ENCODE measurements around the gene RASA3.

RASA3 gene

DNA sequence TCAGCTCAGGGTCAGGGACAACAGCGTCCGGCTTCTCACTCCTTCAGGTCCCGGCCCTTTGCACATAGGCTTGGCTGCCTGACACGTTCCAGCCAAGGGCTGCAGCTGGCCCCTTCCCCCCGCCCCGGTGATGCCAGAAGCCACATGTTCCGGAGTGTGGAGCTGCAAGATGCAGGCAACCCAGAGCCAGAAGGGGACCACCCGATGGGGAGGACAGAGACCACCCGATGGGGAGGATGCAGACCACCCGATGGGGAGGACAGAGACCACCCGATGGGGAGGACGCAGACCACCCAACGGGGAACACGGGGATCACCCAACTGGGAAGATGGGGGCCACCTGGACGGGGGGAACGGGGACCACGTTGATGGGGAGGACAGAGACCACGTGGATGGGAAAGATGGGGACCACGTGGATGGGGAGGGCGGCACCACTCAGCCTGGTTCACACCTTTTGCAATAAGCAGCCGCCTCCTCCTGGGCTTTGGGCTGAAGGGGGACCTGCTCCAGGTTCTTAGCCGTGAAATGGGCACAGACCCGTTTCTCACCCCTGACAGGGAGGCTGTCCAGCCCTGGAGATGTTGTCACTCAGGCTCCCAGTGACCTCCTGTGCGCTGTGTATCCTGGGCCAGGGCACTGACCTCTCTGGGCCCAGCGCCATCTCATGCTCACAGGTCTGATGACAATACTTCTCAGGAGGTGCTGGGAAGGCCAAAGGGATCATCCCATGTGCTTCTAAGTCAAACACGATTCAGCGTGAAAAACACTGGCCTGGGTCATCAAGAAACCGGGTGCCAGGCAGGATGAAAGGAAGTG is 193.1 kb downstream of the RASA3 start:
- H3K4me2 ChIP-seq (ENCODE audit: low read length): no peak overlapping the region
- no peaks in the 10 kb centered on the region for H3K4me1 ChIP-seq (ENCODE audit: control insufficient read depth, insufficient read depth, low read length)
- H3K9me3 ChIP-seq (replicated peaks; ENCODE audit: low read length): no peaks in the 10 kb centered on the region
- H3K4me3 ChIP-seq (ENCODE audit: low read length): no peak overlapping the region
- no peaks in the 10 kb centered on the region for H3K27me3 ChIP-seq (ENCODE audit: control insufficient read depth, insufficient read depth, low read length)
- no peak overlapping the region for H3K9ac ChIP-seq (ENCODE audit: low read depth, low read length)
- no peaks in the 10 kb centered on the region for H3K36me3 ChIP-seq (ENCODE audit: insufficient read depth, low read length)

DNA sequence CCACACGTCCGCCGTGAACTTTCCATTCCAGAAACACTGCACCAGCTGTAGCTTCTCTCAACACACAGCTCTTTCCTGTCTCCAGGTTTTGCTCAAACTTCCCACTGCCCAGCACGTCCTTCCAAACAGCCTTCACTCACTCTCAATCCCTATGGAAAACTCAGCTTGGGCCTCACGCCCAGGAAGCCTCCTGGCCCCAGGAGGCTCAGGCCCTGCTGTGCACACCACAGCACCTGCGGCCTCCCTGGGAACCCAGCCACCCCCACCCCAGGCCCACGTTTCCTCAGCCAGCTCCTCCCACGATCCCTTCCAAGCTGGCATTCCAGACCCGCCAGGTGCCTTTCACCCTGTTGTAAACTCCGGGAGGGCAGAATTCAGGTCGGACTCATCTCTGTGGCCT is 193.7 kb downstream of the RASA3 start:
- no peaks in the 10 kb centered on the region for H3K27me3 ChIP-seq (ENCODE audit: control insufficient read depth, insufficient read depth, low read length)
- no peaks in the 10 kb centered on the region for H3K36me3 ChIP-seq (ENCODE audit: insufficient read depth, low read length)
- H3K9ac ChIP-seq (ENCODE audit: low read depth, low read length): no peak overlapping the region
- no peaks in the 10 kb centered on the region for H3K9me3 ChIP-seq (replicated peaks; ENCODE audit: low read length)
- no peaks in the 10 kb centered on the region for H3K4me1 ChIP-seq (ENCODE audit: control insufficient read depth, insufficient read depth, low read length)
- no peak overlapping the region for H3K4me3 ChIP-seq (ENCODE audit: low read length)
- H3K4me2 ChIP-seq (ENCODE audit: low read length): no peak overlapping the region

DNA sequence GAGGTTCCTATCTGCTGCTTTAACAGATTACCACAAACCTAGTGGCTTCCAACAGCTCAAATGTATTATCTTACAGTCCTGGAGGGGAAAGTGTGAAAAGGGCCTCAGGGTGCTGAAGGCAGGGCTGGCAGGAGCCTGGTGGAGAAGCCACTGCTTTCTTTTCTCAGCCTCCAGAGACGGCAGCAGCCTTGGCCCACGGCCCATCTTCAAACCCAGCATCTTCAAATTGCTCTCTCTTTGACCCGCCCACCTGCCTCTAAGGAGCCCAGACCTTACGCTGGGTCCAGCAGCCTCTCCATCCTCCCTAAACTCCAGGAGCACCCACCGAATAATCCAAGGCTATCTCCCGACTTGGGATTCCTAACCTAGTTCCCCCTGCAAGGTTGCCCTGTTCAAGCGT is 194.2 kb downstream of the RASA3 start:
- H3K36me3 ChIP-seq (ENCODE audit: insufficient read depth, low read length): no peaks in the 10 kb centered on the region
- no peaks in the 10 kb centered on the region for H3K27me3 ChIP-seq (ENCODE audit: control insufficient read depth, insufficient read depth, low read length)
- H3K9me3 ChIP-seq (replicated peaks; ENCODE audit: low read length): no peaks in the 10 kb centered on the region
- H3K4me3 ChIP-seq (ENCODE audit: low read length): no peak overlapping the region
- H3K9ac ChIP-seq (ENCODE audit: low read depth, low read length): no peak overlapping the region
- H3K4me2 ChIP-seq (ENCODE audit: low read length): no peak overlapping the region
- no peaks in the 10 kb centered on the region for H3K4me1 ChIP-seq (ENCODE audit: control insufficient read depth, insufficient read depth, low read length)

DNA sequence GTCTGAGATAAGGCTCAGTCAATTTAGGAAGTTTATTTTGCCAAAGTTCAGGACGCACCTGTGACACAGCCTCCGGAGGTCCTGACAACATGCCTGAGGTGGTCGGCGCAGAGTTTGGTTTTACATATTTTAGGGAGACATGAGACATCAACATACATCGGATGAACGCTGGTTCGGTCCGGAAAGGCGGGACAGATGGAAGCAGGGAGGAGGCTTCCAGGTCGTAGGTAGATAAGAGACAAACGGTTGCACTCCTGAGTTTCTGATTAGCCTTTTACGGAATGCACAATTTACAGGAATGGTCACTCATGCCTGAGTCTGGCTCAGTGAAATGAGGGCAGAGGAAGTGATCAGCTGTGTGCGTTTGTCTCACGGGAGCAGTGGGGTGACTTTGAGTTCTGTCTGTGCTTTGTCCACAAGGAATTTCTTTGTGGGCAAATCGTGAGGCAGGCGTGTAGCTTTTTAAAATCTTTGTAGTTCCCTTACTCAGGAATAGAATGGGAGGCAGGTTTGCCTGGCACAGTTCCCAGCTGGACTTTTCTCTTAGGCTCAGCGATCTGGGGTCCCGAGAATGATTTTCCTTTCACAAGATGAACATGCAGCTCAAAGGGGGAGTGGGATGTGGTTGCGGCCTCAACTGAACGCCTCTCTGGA is 194.8 kb downstream of the RASA3 start:
- Histone ChIP-seq H3K36me3 (ENCODE audit: insufficient read depth, low read length) (no peaks in the 10 kb centered on the region), H3K4me2 (ENCODE audit: low read length) (no peak overlapping the region), H3K4me3 (ENCODE audit: low read length) (no peak overlapping the region), H3K9me3 (replicated peaks; ENCODE audit: low read length) (no peaks in the 10 kb centered on the region), H3K27me3 (ENCODE audit: control insufficient read depth, insufficient read depth, low read length) (no peaks in the 10 kb centered on the region), H3K4me1 (ENCODE audit: control insufficient read depth, insufficient read depth, low read length) (no peaks in the 10 kb centered on the region), H3K9ac (ENCODE audit: low read depth, low read length) (no peak overlapping the region)

DNA sequence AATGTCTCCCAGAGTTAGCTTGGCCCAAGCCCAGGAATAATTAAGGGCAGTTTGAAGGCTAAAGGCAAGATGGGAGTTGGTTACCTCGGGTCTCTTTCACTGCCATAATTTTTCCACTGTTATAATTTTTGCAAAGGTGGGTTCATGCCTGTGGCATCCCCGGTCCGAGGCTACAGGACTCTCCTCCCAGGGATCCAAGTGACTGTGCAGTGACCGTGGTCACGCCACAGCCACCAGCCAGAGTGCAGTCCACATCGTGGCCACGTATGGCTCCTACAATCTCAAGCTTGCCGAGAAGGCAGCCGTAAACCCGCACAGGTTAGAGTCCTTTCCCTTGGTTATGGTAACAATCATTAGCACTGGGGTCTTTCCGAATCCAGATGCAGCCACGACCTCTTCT is 195.3 kb downstream of the RASA3 start:
- no peak overlapping the region for H3K4me3 ChIP-seq (ENCODE audit: low read length)
- H3K4me2 ChIP-seq (ENCODE audit: low read length): no peak overlapping the region
- H3K9me3 ChIP-seq (replicated peaks; ENCODE audit: low read length): no peaks in the 10 kb centered on the region
- no peaks in the 10 kb centered on the region for H3K4me1 ChIP-seq (ENCODE audit: control insufficient read depth, insufficient read depth, low read length)
- H3K36me3 ChIP-seq (ENCODE audit: insufficient read depth, low read length): no peaks in the 10 kb centered on the region
- H3K9ac ChIP-seq (ENCODE audit: low read depth, low read length): no peak overlapping the region
- no peaks in the 10 kb centered on the region for H3K27me3 ChIP-seq (ENCODE audit: control insufficient read depth, insufficient read depth, low read length)

DNA sequence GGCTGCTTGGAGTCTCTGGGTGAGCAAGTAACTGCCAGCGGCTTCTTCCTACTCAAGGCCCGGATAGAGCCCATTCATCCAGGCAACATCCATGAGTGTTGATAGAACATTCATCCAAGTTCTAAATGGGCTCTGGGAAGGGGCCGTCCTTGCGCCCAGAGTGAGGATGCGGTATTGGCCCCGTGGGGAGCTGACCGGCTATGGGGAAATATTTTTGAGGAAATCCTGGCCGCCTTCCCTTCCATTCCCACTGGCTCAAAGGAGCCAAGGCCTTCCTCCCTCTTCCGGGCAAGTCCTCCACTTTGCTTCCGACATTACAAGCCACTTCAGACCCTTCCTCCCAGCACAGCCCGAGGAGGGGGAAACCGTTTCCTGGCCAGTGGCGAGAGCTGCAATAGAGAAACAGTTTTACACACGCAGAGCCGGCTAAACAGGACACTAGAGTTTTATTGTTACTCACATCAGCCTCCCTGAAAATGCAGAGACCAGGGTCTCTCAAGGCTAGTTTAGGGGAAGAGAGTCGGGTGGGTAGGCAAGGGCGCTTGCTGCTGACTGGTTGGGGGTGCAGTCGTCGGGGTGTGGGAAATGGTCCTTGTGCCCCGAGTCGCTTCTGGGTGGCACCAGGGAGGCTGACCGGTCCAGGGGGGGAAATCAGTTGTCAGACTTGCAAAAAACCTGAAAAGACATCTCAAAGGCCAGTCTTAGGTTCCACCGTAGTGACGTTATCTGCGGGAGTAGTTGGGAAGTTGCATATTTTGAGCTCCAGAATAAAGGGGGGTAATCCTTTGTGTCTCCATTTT is 196.1 kb downstream of the RASA3 start:
- H3K4me3 ChIP-seq (ENCODE audit: low read length): no peak overlapping the region
- H3K4me2 ChIP-seq (ENCODE audit: low read length): no peak overlapping the region
- H3K9ac ChIP-seq (ENCODE audit: low read depth, low read length): no peak overlapping the region
- no peaks in the 10 kb centered on the region for H3K9me3 ChIP-seq (replicated peaks; ENCODE audit: low read length)
- no peaks in the 10 kb centered on the region for H3K27me3 ChIP-seq (ENCODE audit: control insufficient read depth, insufficient read depth, low read length)
- no peaks in the 10 kb centered on the region for H3K4me1 ChIP-seq (ENCODE audit: control insufficient read depth, insufficient read depth, low read length)
- H3K36me3 ChIP-seq (ENCODE audit: insufficient read depth, low read length): no peaks in the 10 kb centered on the region

DNA sequence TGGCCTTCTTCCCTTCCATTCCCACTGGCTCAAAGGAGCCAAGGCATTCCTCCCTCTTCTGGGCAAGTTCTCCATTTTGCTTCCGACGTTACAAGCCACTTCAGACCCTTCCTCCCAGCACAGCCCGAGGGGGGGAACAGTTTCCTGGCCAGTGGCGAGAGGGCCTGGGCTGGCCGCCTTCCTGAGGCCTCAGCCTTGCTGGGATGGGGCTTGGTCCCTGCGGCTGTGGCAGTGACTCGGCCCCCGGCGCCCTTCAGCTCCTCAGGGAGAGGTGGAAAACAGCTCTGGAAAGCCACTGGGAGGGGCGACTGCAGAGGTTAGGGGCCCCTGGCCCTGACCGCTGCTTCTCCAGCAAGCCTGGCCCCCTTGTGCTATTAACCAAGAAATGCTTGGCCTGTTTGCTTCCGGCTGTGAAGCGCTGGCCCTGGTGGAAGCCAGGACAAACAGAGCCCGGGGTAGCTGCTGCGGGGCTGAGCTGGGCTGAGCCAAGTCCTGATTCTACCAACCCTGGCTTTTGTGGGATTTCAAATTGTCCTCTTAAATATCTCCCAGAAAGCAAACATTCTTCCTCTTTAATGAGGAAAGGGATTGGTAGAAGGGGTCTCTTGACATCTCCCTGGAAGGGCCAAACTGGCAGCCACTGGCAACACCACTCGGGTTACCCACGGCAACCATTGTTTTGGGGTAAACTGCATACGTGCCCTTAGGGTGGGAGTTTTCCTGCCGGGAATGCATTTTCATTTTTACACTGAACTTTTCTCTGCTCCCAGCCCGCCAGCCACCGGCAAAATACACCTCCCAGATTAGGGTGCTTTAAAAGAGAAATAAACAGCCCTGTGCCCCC is 197.2 kb downstream of the RASA3 start:
- H3K9me3 ChIP-seq (replicated peaks; ENCODE audit: low read length): no peaks in the 10 kb centered on the region
- no peak overlapping the region for H3K4me3 ChIP-seq (ENCODE audit: low read length)
- no peaks in the 10 kb centered on the region for H3K36me3 ChIP-seq (ENCODE audit: insufficient read depth, low read length)
- H3K27me3 ChIP-seq (ENCODE audit: control insufficient read depth, insufficient read depth, low read length): no peaks in the 10 kb centered on the region
- no peak overlapping the region for H3K9ac ChIP-seq (ENCODE audit: low read depth, low read length)
- H3K4me2 ChIP-seq (ENCODE audit: low read length): no peak overlapping the region
- H3K4me1 ChIP-seq (ENCODE audit: control insufficient read depth, insufficient read depth, low read length): no peaks in the 10 kb centered on the region

DNA sequence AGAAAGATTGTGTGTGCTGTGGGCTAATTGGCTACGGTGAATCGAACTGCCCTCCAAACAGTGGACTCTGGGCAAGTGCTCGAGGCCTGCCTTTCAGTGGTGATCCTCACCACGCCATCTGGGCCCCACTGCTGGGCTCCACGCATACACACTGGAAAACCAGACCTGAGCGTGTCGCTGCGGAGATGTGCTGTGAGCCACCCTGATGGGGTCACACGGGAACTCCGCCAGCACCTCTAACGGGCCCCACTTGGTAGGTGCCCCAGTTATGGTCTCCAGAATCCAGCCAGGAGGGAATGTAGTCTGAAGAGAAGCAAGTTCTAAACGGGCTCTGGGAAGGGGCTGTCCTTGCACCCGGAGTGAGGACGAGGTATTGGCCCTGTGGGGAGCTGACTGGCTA is 197.8 kb downstream of the RASA3 start:
- H3K36me3 ChIP-seq (ENCODE audit: insufficient read depth, low read length): no peaks in the 10 kb centered on the region
- H3K4me2 ChIP-seq (ENCODE audit: low read length): no peak overlapping the region
- no peaks in the 10 kb centered on the region for H3K27me3 ChIP-seq (ENCODE audit: control insufficient read depth, insufficient read depth, low read length)
- H3K4me3 ChIP-seq (ENCODE audit: low read length): no peak overlapping the region
- H3K9me3 ChIP-seq (replicated peaks; ENCODE audit: low read length): no peaks in the 10 kb centered on the region
- H3K4me1 ChIP-seq (ENCODE audit: control insufficient read depth, insufficient read depth, low read length): peaks cover 5% of the 10 kb centered on the region
- no peak overlapping the region for H3K9ac ChIP-seq (ENCODE audit: low read depth, low read length)

DNA sequence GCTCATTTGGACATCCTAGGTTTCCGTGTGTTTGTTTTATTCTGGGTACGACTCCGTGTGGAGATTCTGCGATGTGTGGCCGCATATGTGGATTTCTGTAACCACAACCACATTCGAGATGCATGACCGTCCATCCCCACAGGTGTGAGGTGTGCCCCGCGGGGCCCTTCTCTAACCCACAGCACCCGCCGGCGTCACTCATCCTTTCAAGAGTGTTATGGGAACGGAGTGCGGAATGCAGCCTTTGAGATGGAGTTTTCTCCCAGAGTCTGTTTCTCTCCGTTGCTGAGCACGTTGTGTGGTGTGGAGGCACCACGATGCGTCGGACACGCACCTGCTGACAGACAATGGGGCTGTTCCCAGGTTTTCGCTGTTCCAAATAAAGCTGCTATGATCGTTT is 198.5 kb downstream of the RASA3 start:
- Histone ChIP-seq H3K4me1 (ENCODE audit: control insufficient read depth, insufficient read depth, low read length) (peaks cover 12% of the 10 kb centered on the region), H3K27me3 (ENCODE audit: control insufficient read depth, insufficient read depth, low read length) (no peaks in the 10 kb centered on the region), H3K4me2 (ENCODE audit: low read length) (no peak overlapping the region), H3K4me3 (ENCODE audit: low read length) (no peak overlapping the region), H3K9me3 (replicated peaks; ENCODE audit: low read length) (no peaks in the 10 kb centered on the region), H3K36me3 (ENCODE audit: insufficient read depth, low read length) (no peaks in the 10 kb centered on the region), H3K9ac (ENCODE audit: low read depth, low read length) (no peak overlapping the region)

DNA sequence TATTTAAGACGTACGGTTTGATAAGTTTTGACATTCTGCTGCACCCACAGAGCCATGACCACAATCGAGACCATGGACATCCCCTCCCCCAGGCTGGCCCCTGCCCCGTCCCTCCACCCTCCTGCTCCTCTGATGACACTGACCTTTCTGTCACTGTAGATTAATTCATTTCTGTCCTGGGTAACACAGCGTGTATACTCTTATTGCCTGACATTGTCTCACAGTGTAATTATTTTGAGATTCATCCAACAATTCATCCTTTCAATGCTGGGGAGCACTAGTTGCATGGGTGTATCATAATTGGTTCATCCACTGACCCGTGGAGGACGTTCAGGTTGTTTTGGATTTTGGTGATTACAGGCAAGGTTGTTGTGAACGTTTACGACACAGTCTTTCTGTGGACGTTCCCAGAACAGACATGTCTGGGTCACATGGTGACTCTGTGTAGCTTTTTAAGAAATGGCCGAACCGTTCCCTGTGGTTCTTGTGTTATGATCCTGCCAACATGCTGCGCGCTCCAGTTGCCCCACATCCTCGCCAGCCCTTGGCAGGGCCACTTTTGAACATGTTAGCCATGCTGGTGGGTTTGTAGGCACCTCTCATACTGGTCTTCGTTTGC is 200.5 kb downstream of the RASA3 start:
- Histone ChIP-seq H3K9me3 (replicated peaks; ENCODE audit: low read length) (no peaks in the 10 kb centered on the region), H3K4me1 (ENCODE audit: control insufficient read depth, insufficient read depth, low read length) (peaks cover 31% of the 10 kb centered on the region), H3K36me3 (ENCODE audit: insufficient read depth, low read length) (no peaks in the 10 kb centered on the region), H3K4me3 (ENCODE audit: low read length) (no peak overlapping the region), H3K27me3 (ENCODE audit: control insufficient read depth, insufficient read depth, low read length) (no peaks in the 10 kb centered on the region), H3K4me2 (ENCODE audit: low read length) (no peak overlapping the region), H3K9ac (ENCODE audit: low read depth, low read length) (no peak overlapping the region)

All from skeletal muscle satellite cell (primary cell).